ENCODE results near the gene SPTA1. TPM values are rescaled to one million over a fixed set of nuclear protein-coding genes. Genes with fewer than 3 reads are reported as not detected.

Gene SPTA1
- total and polyA plus RNA-seq, 8 donors: 3.3 TPM; not detected in 7

- Histone ChIP-seq H3K4me3 (no peak overlapping the region), H3K4me1 (no peaks in the 10 kb centered on the region), H3K27ac (no peak overlapping the region), H3K9me3 (no peaks in the 10 kb centered on the region), H3K27me3 (no peaks in the 10 kb centered on the region), H3K36me3 (no peaks in the 10 kb centered on the region)
- intact Hi-C loops (cut with DNase I; ENCODE audit: low total_unique reads): no loop called here
- no peak for TF ChIP-seq POLR2AphosphoS5 (IDR thresholded peaks at IDR 0.05)
- no peak for TF ChIP-seq POLR2A (IDR thresholded peaks at IDR 0.05)
- TF ChIP-seq EP300 (IDR thresholded peaks at IDR 0.05): no peak
- TF ChIP-seq CTCF (IDR thresholded peaks at IDR 0.05): no peak
- DNase-seq: no peak
- 57 to 66% (median 63%) methylated on average over 3 of the region's 3 CpGs for WGBS, 5 donors
Observed at GRCh38 chr1:158719664-158720063, 33.1 kb upstream of the SPTA1 start.

GRCh38 chr1:158717344-158717743 lies 30.8 kb upstream of the SPTA1 start:
- no peaks in the 10 kb centered on the region for H3K4me1 ChIP-seq
- H3K4me3 ChIP-seq: no peak overlapping the region
- no peak for TF ChIP-seq POLR2A (IDR thresholded peaks at IDR 0.05)
- no peak for TF ChIP-seq POLR2AphosphoS5 (IDR thresholded peaks at IDR 0.05)
- no peak for TF ChIP-seq CTCF (IDR thresholded peaks at IDR 0.05)
- TF ChIP-seq EP300 (IDR thresholded peaks at IDR 0.05): no peak
- no peaks in the 10 kb centered on the region for H3K36me3 ChIP-seq
- DNase-seq: no peak
- intact Hi-C loops (cut with DNase I; ENCODE audit: low total_unique reads): no loop called here
- 76 to 97% (median 84%) methylated on average over 6 of the region's 6 CpGs for WGBS, 5 donors
- no peak overlapping the region for H3K27ac ChIP-seq
- no peaks in the 10 kb centered on the region for H3K27me3 ChIP-seq
- no peaks in the 10 kb centered on the region for H3K9me3 ChIP-seq

GRCh38 chr1:158716335-158716734 lies 29.8 kb upstream of the SPTA1 start:
- WGBS, 5 donors: 70 to 87% (median 76%) methylated on average over 1 of the region's 1 CpG
- Histone ChIP-seq H3K27me3 (no peaks in the 10 kb centered on the region), H3K36me3 (no peaks in the 10 kb centered on the region), H3K4me3 (no peak overlapping the region), H3K4me1 (no peaks in the 10 kb centered on the region), H3K27ac (no peak overlapping the region), H3K9me3 (no peaks in the 10 kb centered on the region)
- DNase-seq: no peak
- intact Hi-C loops (cut with DNase I; ENCODE audit: low total_unique reads): no loop called here
- no peak for TF ChIP-seq EP300 (IDR thresholded peaks at IDR 0.05)
- no peak for TF ChIP-seq POLR2AphosphoS5 (IDR thresholded peaks at IDR 0.05)
- TF ChIP-seq POLR2A (IDR thresholded peaks at IDR 0.05): no peak
- no peak for TF ChIP-seq CTCF (IDR thresholded peaks at IDR 0.05)

- no peaks in the 10 kb centered on the region for H3K4me1 ChIP-seq
- H3K9me3 ChIP-seq: no peaks in the 10 kb centered on the region
- no peak for DNase-seq
- no peak overlapping the region for H3K4me3 ChIP-seq
- no peaks in the 10 kb centered on the region for H3K36me3 ChIP-seq
- no peak overlapping the region for H3K27ac ChIP-seq
- no peak for TF ChIP-seq EP300 (IDR thresholded peaks at IDR 0.05)
- TF ChIP-seq CTCF (IDR thresholded peaks at IDR 0.05): no peak
- TF ChIP-seq POLR2A (IDR thresholded peaks at IDR 0.05): no peak
- TF ChIP-seq POLR2AphosphoS5 (IDR thresholded peaks at IDR 0.05): no peak
- 22 to 67% (median 31%) methylated on average over 1 of the region's 1 CpG for WGBS, 5 donors
- intact Hi-C loops (cut with DNase I; ENCODE audit: low total_unique reads): no loop called here
- H3K27me3 ChIP-seq: no peaks in the 10 kb centered on the region
Observed at GRCh38 chr1:158714754-158715153, 28.2 kb upstream of the SPTA1 start.
